Measurements from ENCODE around the gene MAP2K4. TPM values are rescaled to one million over a fixed set of nuclear protein-coding genes. Genes with fewer than 3 reads are reported as not detected.
A peak's percentile ranks its signal among the peaks of the same experiment; 100 is the strongest.

The MAP2K4 gene
- total RNA-seq, 1 experiment from 2014 or later: 46.1 TPM

- H3K27ac Mint-ChIP-seq: peak overlapping the region; percentile 26 to 88 (median 44); a peak in 4 of 7 replicates
- H3K79me1 ChIP-seq (ENCODE audit: insufficient read depth, low read depth, low read length, poor library complexity, severe bottlenecking): peaks cover 6% of the 10 kb centered on the region
- H3K23me2 ChIP-seq (ENCODE audit: insufficient read length, low read depth, low read length, poor library complexity, severe bottlenecking): no peaks in the 10 kb centered on the region
- H2BK20ac ChIP-seq (ENCODE audit: low read depth, low read length, poor library complexity, severe bottlenecking): no peak overlapping the region
- no peak overlapping the region for H2BK120ac ChIP-seq (ENCODE audit: low read depth, low read length, poor library complexity, severe bottlenecking)
- H2BK5ac ChIP-seq (ENCODE audit: insufficient read length, low read length): no peak overlapping the region
- no peaks in the 10 kb centered on the region for H4K20me1 ChIP-seq (ENCODE audit: control insufficient read depth, insufficient read depth, insufficient read length)
- H3K27ac ChIP-seq (ENCODE audit: insufficient read length, low read depth, low read length): no peak overlapping the region
- no peak overlapping the region for H3K56ac ChIP-seq (ENCODE audit: insufficient read length, low read depth, low read length)
- H2AK5ac ChIP-seq (ENCODE audit: insufficient read length, low read length): no peak overlapping the region
- no peaks in the 10 kb centered on the region for H3K9me3 Mint-ChIP-seq
- no peak overlapping the region for H4K5ac ChIP-seq (ENCODE audit: insufficient read length, low read depth, low read length)
- peaks cover 12% of the 10 kb centered on the region; the same call in 1 of the 2 replicates for H3K79me2 ChIP-seq (ENCODE audit: insufficient read depth, low read length)
- no peak overlapping the region for H2BK15ac ChIP-seq (ENCODE audit: low read depth, low read length)
- H3K18ac ChIP-seq (ENCODE audit: insufficient read length, low read depth, low read length): no peak overlapping the region
- H3K36me3 Mint-ChIP-seq (ENCODE audit: insufficient read depth in 1 of 3, low read depth in 3 of 3): no peaks in the 10 kb centered on the region
- WGBS (ENCODE audit: extremely low coverage, insufficient read length, low lambda C conversion rate): no CpG with 5 or more reads among the region's 2 CpGs
- no peak overlapping the region for H3K9ac ChIP-seq (ENCODE audit: extremely low read depth, insufficient read length, low read length)
- H3K27me3 Mint-ChIP-seq (ENCODE audit: low read depth): no peaks in the 10 kb centered on the region
- peaks cover 61 to 64% of the 10 kb centered on the region in 2 experiments for H3K4me1 Mint-ChIP-seq
- no peak overlapping the region for H2AFZ ChIP-seq (ENCODE audit: low read length)
- no peak overlapping the region for H3T11ph ChIP-seq (ENCODE audit: low read length)
- no peak overlapping the region for H3K4ac ChIP-seq (ENCODE audit: low read depth, low read length)
- H4K91ac ChIP-seq (ENCODE audit: insufficient read length, low read depth, low read length): no peak overlapping the region
- H3K23ac ChIP-seq (ENCODE audit: insufficient read length, low read depth, low read length): no peak overlapping the region
- H3K9me3 ChIP-seq (ENCODE audit: control insufficient read depth, low read depth, low read length): no peaks in the 10 kb centered on the region
- H4K8ac ChIP-seq (replicated peaks; ENCODE audit: insufficient read length, low read depth, low read length): no peak overlapping the region
- no peaks in the 10 kb centered on the region for H3K27me3 ChIP-seq (ENCODE audit: insufficient read depth, low read length)
- peaks cover 14% of the 10 kb centered on the region for H3K4me1 ChIP-seq (ENCODE audit: insufficient read depth, low read length)
- TF ChIP-seq, protein P1, sequence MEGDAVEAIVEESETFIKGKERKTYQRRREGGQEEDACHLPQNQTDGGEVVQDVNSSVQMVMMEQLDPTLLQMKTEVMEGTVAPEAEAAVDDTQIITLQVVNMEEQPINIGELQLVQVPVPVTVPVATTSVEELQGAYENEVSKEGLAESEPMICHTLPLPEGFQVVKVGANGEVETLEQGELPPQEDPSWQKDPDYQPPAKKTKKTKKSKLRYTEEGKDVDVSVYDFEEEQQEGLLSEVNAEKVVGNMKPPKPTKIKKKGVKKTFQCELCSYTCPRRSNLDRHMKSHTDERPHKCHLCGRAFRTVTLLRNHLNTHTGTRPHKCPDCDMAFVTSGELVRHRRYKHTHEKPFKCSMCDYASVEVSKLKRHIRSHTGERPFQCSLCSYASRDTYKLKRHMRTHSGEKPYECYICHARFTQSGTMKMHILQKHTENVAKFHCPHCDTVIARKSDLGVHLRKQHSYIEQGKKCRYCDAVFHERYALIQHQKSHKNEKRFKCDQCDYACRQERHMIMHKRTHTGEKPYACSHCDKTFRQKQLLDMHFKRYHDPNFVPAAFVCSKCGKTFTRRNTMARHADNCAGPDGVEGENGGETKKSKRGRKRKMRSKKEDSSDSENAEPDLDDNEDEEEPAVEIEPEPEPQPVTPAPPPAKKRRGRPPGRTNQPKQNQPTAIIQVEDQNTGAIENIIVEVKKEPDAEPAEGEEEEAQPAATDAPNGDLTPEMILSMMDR (conservative IDR thresholded peaks at IDR 0.05): no peak
- DNase-seq: no peak
- no peak overlapping the region for H3K14ac ChIP-seq (ENCODE audit: insufficient read depth, low read length)
- H2BK12ac ChIP-seq (ENCODE audit: insufficient read length, low read depth, low read length): no peak overlapping the region
- no peak overlapping the region for H3K4me2 ChIP-seq (ENCODE audit: insufficient read depth, insufficient read length, low read length)
- peak overlapping the region; percentile 25 to 30; a peak in 2 of 5 replicates for H3K4me3 Mint-ChIP-seq
These were observed 26.1 kb downstream of the MAP2K4 start for GRCh38 chr17:12046786-12047185.

Measured in H9 (cell line).